HG03060 (cell line): Measurements from ENCODE around the gene TINCR.

Source experiments
- ATAC-seq: cut with Tn5 transposase; IDR thresholded peaks from one replicate; pipeline ENCODE4 v1.9.1; 2021; ENCODE audit warnings: low read depth, moderate number of reproducible peaks; ENCODE audit not compliant: unreplicated experiment

Gene TINCR

DNA sequence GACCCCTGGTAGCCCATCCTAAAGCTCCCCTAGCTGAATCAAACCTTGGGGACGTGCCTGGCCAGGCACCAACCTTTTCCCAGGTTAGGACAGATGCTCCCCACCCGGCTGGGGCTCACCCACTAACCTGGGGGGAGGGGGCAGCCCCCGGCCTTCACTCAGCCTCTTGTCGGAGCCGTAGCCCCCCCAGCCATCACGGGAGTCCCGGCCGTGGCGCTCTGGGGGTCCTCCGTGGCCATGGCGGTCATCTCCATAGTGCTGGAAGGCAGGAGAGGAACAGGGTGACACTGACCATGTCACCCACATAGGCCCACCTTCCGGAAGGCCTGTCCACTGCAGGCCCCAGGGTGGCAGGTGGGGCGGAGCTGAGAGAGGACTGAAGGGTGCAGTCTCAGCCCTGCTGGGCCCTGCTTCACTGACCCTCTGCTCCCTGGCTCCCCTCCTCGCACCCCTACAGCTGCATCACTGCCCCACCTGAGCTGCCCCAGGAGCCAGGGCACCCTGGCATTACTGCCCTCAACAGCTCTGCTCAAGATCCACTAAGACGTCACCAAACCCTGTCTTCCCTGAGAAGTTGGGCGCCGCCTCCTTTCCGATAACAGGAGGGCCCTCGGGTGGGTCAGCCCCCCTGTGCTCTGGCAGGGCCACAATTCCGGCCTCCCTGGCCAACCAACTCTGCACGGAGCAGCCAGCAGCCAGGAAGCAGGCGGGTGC, 22.6 kb upstream of the TINCR start:
- no peak for ATAC-seq

DNA sequence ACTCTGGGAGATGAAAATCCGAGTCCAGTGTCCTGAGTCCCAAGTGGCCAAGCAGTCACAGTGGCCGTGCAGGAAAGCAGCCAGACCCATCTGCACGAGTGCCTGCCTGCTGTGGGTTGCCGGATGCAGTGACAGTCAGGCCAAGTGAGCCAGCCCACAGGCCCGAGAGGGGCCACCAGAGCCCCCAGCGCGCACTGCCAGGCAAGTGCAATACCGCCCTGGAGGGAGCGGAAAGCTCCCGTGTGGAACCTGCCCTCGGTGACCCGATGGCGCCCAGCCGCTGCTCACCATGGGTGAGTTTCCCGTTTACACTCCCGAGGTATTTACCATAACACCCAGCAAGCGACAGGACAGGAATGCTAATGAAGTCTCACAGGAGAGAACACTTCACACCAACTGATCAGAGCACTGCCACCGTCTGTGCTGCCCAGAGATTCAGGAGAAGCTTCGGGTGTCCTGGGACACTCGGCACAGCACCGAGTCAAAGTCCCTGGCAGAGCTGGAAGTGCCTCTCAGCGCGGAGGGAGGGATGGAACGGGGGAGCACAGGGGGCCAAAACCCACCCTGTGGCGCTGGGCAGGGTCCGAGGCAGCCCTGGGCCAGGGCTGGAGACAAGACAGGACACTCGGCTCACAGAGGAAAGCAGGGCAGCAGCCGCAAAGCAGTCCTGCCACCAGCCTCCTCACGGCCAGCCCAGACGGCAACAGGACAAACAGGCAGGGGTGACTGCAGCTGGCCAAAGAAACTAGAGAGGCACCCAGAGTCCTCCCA, 21.3 kb upstream of the TINCR start:
- ATAC-seq = no peak

DNA sequence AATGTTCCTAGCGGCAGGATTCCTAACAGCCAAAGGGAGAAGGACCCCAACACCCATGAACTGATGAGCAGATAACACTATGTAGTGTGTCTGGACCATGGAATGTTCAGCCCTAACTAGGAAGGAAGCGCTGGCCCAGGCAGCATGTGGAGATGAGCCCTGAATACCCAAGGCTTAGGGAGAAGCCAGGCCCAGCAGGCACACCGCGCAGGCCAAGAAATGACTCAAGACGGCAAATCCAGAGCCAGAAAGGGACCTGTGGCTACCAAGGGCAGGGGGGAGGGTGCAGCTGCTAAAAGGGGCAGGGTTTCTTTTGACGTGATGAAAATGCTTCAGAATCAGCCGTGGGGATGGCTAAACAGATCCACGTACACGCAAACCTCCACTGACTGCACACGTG, 20.7 kb upstream of the TINCR start:
- no peak for ATAC-seq

DNA sequence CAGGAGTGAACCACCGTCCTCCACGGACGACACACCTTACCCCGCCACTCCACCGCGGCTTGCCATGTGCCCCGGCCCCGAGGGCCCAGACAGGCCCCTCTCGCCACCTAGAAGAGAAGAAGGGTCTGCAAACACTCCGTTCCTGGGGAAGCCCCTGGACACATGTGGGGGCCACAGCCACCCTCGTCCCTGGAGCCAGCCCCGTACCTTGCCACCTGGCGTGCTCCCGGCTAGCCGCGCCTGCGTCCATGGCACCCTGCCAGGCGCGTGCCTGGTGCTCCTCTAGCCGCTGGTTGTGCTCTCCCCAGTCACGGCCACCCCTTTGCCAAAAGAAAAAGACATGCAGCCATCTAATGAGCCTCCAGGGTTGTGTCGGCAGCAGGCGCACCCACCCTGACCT, 19.9 kb upstream of the TINCR start:
- no peak for ATAC-seq

DNA sequence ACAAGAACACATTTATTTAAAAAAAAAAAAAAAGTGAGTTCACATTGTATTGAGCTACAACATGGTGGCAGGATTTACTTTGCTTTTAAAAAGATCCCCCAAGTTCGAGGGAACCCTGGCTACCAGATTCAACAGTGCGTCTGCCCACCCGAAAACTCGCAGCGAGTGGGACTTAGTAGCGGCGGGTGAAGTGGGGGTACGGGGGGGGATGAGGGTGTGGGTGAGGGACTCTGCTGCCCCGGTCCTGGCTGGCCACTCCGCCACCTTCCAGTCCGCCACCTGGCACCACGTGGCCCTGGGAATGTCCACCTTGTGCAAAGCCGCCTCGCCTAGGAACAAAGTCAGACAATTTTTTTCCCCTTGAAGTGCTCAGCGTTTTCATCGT, 19.3 kb upstream of the TINCR start:
- no peak for ATAC-seq

DNA sequence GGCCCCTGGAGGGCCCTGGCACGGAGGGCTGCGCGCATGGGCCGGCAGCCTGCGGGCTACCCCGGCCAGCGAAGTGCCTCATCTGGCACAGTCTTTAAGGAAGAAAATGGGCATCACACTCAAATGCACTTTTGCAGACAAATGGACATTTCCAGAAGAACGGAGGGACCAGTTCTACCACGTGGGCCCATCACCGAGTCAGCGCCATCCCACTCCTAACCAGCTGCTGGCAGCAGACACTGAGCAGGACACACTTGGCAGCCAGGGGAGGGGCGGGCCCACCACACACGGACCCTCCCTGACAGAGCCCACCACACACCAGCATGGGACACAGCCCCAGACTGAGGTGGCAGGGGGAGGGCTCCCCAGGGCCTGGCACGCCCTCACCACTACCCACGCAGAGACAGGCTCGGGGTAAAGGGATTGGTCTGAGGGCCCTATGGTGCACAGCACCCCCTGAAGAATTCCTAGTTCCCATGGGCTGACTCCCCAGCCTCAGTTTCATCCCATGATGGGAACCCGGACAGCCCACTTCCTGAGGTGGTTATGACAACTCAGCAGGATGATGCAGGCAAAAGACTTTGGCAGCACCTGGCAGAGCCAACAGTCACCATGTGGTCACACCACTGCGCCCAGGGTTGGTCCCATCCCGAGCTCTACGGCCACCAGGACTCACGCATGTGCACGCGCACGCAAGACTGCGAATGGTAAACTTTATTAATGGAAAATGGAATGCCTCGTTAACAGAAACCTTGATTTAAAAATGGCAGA, 18.7 kb upstream of the TINCR start:
- ATAC-seq = no peak

DNA sequence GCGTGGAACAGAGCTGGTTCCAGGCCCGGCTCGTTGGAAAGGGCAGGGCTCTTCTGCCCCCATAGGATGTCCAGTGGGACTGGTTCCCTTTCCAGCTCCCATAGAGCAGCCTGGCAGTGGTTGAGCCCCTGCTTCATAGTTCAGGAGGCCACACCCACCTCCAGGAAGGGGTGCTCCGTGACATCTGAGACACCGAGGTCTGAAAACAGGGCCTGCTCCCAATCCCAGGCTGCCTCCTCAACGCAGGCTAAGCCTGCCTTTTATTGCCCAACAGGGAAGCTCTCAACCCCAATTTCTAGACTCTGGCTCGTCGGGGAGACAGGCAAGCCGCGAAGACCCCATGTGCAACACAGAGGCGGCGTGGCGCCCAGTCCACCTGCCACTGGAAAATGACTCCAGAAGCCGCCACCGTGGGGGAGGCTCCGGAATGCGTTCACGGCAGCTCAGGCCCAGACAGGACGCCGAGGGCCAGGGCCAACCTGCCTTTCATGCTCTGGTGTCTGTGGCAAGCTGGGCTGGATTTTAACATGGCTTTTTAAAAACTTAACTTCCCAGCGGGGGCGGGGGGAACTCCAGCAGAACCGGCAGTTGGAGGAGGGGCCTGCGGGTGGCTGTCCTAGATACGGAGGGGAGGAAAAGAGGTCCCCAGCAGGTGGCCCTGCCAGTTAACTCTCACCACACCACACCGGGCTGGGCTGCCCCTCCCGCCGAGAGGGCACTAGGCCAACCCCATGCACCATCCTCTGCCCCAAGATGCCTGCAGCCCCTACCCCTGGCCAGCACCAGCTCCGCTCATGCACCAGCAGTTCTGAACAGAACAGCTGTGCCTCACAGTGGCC, 17.9 kb upstream of the TINCR start:
- no peak for ATAC-seq

DNA sequence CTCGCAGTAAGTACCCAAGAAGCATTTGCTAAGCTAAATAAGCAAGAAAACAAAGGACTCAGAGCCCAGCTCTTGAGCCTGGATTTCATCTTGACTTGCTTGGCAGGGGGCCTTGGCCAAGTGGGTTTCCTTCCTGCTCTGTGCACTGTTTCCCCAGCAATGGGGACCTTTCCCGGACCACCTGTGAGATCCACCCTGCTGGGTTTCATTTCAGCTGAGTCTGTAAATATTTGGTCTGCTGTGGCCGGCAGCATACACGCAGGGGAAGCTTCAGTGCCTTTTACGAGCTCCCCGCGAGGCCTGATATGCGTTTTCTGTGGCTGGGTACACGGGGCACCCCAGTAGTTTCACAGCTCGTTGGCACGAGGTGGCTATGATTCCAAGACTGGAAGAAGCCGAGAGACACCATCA, 12.4 kb upstream of the TINCR start:
- no peak for ATAC-seq

DNA sequence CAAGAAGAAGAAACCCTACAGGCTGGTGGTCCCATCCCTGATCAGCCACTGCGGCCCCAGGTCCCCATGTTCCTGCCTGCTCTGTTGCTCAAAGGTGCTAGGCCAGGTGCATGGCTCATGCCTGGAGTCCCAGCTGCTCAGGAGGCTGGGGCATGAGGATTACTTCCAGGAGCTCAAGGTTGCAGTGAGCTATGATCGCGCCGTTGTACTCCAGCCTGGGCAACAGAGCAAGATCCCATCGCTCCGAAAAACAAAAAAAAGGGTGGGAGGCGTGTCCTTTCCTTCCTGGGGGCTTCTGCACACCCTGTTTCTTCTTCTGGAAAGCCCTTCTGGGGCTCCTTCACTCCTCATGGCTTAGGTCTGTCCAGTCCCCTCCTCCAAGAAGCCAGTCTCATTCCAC, 11.9 kb upstream of the TINCR start:
- ATAC-seq = no peak

DNA sequence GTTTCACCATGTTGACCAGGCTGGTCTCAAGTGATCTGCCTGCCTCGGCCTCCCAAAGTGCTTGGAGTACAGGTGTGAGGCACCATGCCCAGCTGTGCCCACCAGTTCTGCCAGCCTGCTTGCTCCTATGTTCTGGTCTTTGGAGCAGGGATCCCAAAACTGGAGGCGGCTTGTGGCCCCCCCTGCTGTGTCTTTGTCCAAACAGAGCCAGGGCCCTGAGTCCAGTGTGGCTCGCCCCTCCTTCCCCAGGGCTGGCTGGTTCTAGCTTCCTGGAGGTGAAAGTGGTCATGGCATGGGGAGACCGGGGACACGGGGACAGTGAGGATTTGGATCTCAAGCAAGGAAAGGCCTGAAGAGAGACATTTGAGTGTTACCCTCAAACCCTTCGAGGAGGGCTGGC, 11.5 kb upstream of the TINCR start:
- ATAC-seq = no peak

DNA sequence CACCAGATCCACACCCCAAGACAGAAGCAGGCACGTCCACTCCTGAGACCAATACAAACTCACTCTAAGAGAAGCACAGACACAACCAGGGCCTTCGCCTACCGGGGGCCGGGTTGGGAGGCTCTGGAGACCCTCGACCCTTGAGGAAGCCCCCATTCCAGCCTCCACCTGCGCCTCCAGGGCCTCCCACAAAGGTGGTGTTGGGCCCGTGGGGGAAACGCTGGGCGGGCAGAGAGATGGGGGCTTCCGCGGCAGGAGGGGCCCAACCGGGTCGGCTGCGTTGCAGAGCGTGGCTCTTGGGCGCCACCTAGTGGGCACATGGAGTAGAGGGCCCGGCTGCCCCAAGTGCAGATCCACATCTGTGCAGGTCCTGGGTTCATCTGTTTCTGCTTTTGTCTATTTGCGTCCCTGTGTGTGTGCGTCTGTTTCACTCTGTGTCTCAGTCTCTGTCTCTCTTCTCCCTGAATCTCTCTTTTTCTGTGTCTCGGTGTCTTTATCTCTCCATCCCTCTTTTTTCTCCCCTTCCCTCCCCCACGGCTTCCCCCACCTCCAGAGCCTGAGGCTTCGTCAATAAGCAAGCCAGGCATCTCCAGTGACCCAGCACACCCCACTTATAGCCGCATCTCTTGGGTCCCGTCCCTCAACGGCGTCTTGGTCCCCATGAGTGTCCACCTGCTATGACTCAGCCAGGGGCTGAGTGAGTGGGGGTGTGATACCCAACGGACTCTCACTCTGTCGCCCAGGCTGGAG, 10.5 kb upstream of the TINCR start:
- ATAC-seq = no peak

DNA sequence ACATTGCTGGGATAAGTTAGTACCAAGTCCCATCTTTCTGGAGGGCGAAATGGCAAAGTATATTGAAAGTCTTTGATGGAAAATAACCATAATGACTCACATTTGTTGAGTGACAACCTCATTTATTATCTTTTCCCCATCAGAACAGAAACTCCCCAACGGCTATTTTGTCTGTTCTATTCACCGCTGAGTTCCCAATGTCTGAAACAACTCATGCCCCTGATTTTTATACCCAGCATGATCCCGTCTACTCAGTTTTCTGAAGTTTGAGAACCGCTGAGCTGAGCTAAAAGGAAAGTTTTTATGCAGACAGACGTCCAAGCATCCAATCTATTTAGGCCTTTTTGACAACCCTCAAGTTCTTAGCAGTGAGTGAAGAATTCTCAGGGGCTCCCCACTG, 7.8 kb upstream of the TINCR start:
- ATAC-seq = no peak

DNA sequence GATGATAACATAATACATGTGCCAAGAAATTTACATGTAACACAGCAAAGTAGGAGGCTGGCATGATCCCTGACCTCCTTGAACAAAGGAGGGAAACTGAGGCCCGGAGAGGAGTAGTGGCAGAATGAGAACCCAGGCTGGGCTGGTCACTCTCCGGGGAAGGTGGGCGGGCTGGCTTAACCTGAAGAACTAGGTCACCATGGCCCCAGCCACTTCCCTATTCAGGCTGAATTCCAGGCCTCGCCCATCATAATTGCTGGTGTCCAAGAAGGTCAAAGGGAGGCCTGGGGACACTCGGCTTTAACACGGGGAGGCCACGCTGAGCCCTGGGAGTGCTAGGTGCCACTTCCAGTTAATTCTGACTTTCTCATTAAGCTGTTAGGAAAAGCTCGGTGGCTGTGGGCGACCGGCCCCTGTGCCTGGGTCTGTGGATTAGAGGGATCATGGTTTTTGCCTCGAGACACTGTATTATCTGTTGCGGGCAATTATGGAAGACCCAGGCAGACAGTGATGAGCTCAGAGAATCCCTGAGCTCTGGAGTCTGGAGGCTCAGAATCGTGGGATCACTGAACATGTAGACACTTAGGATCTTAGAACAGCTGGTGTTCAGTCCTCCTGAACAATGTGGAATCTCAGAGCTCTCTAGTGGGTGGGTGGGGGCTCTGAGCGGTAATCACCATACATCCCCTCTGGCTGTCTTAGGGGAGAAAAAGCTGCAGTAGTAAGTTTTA, 5.0 kb upstream of the TINCR start:
- no peak for ATAC-seq

DNA sequence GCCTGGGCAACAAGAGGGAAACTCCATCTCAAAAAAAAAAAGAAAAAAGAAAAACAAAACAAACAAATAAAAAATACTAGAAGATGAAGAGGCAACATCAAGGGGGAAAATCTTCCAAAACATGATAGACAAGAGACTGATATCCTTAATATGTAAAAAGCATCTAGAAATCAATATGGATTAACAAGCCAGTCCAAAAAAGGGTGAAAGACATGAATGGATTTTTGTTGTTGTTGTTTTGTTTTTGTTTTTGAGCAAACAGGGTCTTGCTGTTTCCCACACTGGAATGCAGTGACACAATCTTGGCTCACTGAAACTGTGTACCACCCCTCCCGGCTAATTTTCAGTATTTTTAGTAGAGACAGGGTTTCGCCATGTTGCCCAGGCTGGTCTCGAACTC, 4.0 kb upstream of the TINCR start:
- ATAC-seq = no peak

DNA sequence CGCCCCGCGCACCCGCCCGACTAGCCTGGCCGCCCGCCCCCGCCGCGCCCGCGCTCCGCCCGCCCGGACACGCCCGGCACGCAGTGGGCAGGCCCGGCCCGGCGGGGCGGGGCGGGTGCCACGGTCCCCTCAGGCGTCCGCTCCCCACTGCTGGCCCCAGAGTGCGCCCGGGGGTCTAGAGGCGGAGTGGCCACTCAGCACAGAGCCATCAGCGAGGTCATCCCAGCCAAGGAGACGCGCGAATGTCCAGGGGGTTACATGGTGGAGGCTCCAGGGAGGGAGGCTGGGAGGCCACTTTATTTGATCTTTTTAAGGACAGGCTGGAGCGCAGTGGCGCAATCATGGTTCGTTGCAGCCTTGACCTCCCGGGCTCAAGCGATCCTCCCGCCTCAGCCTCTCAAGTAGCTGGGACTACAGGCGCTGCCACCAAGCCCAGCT, 236 bp upstream of the TINCR start:
- ATAC-seq = no peak

DNA sequence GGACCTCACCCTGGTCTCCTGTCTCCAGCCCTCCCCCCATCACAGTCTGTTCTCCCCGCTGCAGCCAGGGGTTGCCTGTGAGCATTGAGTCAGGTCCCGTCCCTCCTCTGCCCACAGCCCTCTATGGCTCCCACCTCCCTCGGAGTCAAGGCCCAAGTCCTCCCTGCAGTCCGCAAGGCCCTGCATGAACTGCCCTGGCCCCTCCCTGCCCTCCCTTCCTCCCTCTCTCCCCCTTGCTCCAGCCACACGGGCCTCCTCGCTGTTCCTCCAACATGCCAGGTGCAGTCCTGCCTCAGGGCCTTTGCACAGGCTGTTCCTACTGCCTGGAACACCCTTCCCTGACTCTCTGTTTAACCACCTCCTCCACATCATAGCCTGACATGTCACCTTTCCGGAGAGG, 2.8 kb downstream of the TINCR start:
- no peak for ATAC-seq

DNA sequence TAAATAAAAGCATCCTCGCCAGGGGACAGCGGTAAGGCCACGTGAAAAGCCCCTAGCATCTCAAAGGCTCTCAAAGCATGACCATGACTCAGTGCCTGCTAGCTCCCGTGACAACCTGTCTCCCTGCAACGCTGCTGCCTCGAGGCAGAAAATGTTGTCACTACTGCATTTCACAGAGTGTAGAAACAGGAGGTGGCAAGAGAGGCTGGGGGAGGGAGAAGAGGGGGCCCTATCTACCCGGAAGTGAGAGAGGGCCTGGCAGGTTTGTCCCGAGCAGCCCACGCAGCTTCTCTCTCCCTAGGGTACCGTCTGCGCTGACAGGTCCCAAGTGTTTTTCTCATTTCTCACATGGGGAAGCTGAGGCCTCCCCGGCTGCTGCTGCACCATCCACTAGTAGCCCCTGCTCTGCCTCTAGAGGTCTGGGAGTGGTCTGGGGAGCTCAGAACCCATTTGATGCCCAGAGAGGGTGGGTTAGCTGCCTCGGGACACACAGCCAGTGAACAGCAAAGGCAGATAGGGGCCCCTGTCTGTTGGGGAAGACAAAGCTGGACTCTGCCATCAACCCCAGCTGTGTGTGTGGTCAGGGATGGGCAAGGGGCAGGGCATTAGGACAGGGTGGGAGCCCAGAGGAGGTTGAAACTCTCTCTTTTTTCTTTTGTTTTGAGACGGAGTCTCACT, 3.7 kb downstream of the TINCR start:
- ATAC-seq = no peak

DNA sequence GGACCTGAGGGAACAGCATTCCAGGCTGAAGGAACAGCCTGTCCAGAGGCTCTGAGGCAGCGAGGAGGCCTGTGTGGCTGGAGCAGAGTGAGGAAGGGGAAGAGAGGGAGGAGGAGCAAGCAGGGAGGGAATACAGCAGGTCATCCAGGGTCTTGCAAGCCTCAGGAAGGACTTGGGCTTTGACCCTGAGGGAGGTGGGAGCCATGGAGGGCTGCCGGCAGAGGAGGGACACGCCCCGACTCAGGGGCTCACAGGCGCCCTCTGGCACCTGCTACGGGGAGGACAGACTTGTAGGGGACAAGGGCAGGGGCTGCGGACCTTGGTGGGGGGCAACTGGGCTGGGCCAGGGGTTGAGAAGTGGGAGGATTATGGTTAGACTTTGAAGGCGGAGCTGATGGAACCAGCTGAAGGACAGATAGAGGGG, 4.7 kb downstream of the TINCR start:
- ATAC-seq = no peak

DNA sequence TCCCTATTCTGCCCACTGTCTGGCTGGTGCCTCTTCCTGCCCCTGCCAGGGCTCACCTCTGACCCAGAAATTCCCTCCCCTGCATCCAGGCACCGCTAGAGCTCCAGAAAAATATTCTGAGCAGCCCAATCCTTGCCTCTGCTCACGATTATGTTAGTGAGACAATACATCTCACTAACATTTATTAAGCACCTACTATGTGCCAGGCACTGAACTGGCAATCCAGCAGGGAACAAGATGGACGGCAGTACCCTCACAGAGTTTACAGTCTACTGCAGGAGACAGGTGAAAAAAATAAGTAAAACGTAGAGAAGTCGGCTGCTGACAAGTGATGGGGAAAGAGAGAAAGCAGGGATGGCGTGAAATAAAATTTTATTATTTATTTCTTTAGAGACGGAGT, 5.5 kb downstream of the TINCR start:
- ATAC-seq = no peak
